Measurements from ENCODE around the gene ACSF3. TPM values are rescaled to one million over a fixed set of nuclear protein-coding genes. Genes with fewer than 3 reads are reported as not detected.

The ACSF3 gene
- total RNA-seq, 6 experiments from 2014 or later = 18.4 to 24.2 (median 21.2) TPM

GRCh38 chr16:89095491-89095951 is 1.9 kb downstream of the ACSF3 start:
- TF ChIP-seq CTCF (IDR thresholded peaks at IDR 0.05) = no peak
- H3K4me3 Mint-ChIP-seq = peak overlapping the region; percentile 99; the same call in 1 of the 2 replicates
- peaks cover 19% of the 10 kb centered on the region for H3K4me1 Mint-ChIP-seq (ENCODE audit: low read depth)
- H3K36me3 Mint-ChIP-seq (ENCODE audit: low read depth) = no peaks in the 10 kb centered on the region
- no peak overlapping the region for H3K27ac Mint-ChIP-seq
- no peaks in the 10 kb centered on the region for H3K9me3 Mint-ChIP-seq
- H3K27me3 Mint-ChIP-seq (ENCODE audit: insufficient read depth) = peaks cover 10% of the 10 kb centered on the region
- DNase-seq = no peak

- no peaks in the 10 kb centered on the region for H3K36me3 Mint-ChIP-seq (ENCODE audit: low read depth)
- DNase-seq = no peak
- H3K27ac Mint-ChIP-seq = no peak overlapping the region
- H3K4me3 Mint-ChIP-seq = no peak overlapping the region
- H3K9me3 Mint-ChIP-seq = no peaks in the 10 kb centered on the region
- peaks cover 7% of the 10 kb centered on the region for H3K27me3 Mint-ChIP-seq (ENCODE audit: insufficient read depth)
- TF ChIP-seq CTCF (IDR thresholded peaks at IDR 0.05) = no peak
- H3K4me1 Mint-ChIP-seq (ENCODE audit: low read depth) = peaks cover 19% of the 10 kb centered on the region
Measured at GRCh38 chr16:89096042-89096717, 2.5 kb downstream of the ACSF3 start.

- Mint-ChIP-seq H3K9me3 (no peaks in the 10 kb centered on the region), H3K4me1 (ENCODE audit: low read depth) (peaks cover 19% of the 10 kb centered on the region), H3K4me3 (no peak overlapping the region), H3K27me3 (ENCODE audit: insufficient read depth) (peaks cover 7% of the 10 kb centered on the region), H3K27ac (no peak overlapping the region), H3K36me3 (ENCODE audit: low read depth) (no peaks in the 10 kb centered on the region)
- TF ChIP-seq CTCF (IDR thresholded peaks at IDR 0.05) = no peak
- no peak for DNase-seq
Measured at GRCh38 chr16:89096768-89097391, 3.2 kb downstream of the ACSF3 start.

GRCh38 chr16:89097392-89097772 is 3.7 kb downstream of the ACSF3 start:
- no peak overlapping the region for H3K27ac Mint-ChIP-seq
- DNase-seq = no peak
- H3K9me3 Mint-ChIP-seq = no peaks in the 10 kb centered on the region
- peaks cover 19% of the 10 kb centered on the region for H3K4me1 Mint-ChIP-seq (ENCODE audit: low read depth)
- TF ChIP-seq CTCF (IDR thresholded peaks at IDR 0.05) = no peak
- H3K36me3 Mint-ChIP-seq (ENCODE audit: low read depth) = no peaks in the 10 kb centered on the region
- peaks cover 5% of the 10 kb centered on the region; the same call in 1 of the 2 replicates for H3K27me3 Mint-ChIP-seq (ENCODE audit: insufficient read depth)
- H3K4me3 Mint-ChIP-seq = no peak overlapping the region

- Mint-ChIP-seq H3K4me1 (ENCODE audit: low read depth) (peaks cover 19% of the 10 kb centered on the region), H3K27me3 (ENCODE audit: insufficient read depth) (peaks cover 6% of the 10 kb centered on the region; the same call in 1 of the 2 replicates), H3K27ac (no peak overlapping the region), H3K9me3 (no peaks in the 10 kb centered on the region), H3K4me3 (no peak overlapping the region), H3K36me3 (ENCODE audit: low read depth) (no peaks in the 10 kb centered on the region)
- TF ChIP-seq CTCF (IDR thresholded peaks at IDR 0.05) = no peak
- DNase-seq = no peak
Measured at GRCh38 chr16:89098767-89099430, 5.2 kb downstream of the ACSF3 start.

All from HFFc6 (cell line).